Measurements from ENCODE around the gene SNURF.

Gene SNURF

GRCh38 chr15:24962880-24963279 is 8.1 kb downstream of the SNURF start:
- TF ChIP-seq ISL1 (CRISPR knock-in tag; IDR thresholded peaks at IDR 0.05): no peak
- TF ChIP-seq SNAI2 (CRISPR knock-in tag; IDR thresholded peaks at IDR 0.05): no peak
- no peak for TF ChIP-seq ZC3H10 (CRISPR knock-in tag; IDR thresholded peaks at IDR 0.05)
- TF ChIP-seq ZFP3 (CRISPR knock-in tag; IDR thresholded peaks at IDR 0.05): no peak
- TF ChIP-seq CSRNP3 (CRISPR knock-in tag; IDR thresholded peaks at IDR 0.05): no peak
- no peak for TF ChIP-seq ZFP30 (CRISPR knock-in tag; IDR thresholded peaks at IDR 0.05)
- no peak for ATAC-seq

- TF ChIP-seq GLIS3 (CRISPR knock-in tag; IDR thresholded peaks at IDR 0.05) (no peak), ZC3H10 (CRISPR knock-in tag; IDR thresholded peaks at IDR 0.05) (no peak), CSRNP3 (CRISPR knock-in tag; IDR thresholded peaks at IDR 0.05) (no peak), CREB5 (CRISPR knock-in tag; IDR thresholded peaks at IDR 0.05; ENCODE audit: low read depth) (no peak), ZNF70 (CRISPR knock-in tag; IDR thresholded peaks at IDR 0.05) (no peak), ZFP3 (CRISPR knock-in tag; IDR thresholded peaks at IDR 0.05) (no peak), OSR1 (CRISPR knock-in tag; IDR thresholded peaks at IDR 0.05) (no peak), RARB (CRISPR knock-in tag; IDR thresholded peaks at IDR 0.05) (no peak), POU6F1 (CRISPR knock-in tag; IDR thresholded peaks at IDR 0.05; ENCODE audit: borderline replicate concordance, low read depth) (no peak), TCF4 (CRISPR knock-in tag; IDR thresholded peaks at IDR 0.05; ENCODE audit: borderline replicate concordance) (no peak), ARNTL (CRISPR knock-in tag; IDR thresholded peaks at IDR 0.05; ENCODE audit: borderline replicate concordance, low read depth) (no peak), TOX (CRISPR knock-in tag; IDR thresholded peaks at IDR 0.05; ENCODE audit: borderline replicate concordance) (no peak), TSHZ2 (CRISPR knock-in tag; IDR thresholded peaks at IDR 0.05) (no peak), ZNF565 (CRISPR knock-in tag; conservative IDR thresholded peaks at IDR 0.05; ENCODE audit: low read depth) (no peak), ESRRG (CRISPR knock-in tag; IDR thresholded peaks at IDR 0.05) (no peak), BACH2 (CRISPR knock-in tag; IDR thresholded peaks at IDR 0.05; ENCODE audit: borderline replicate concordance) (no peak), CSDC2 (CRISPR knock-in tag; IDR thresholded peaks at IDR 0.05) (no peak), ZFP30 (CRISPR knock-in tag; IDR thresholded peaks at IDR 0.05) (no peak), PATZ1 (CRISPR knock-in tag; IDR thresholded peaks at IDR 0.05; ENCODE audit: borderline replicate concordance) (no peak)
- no peak for ATAC-seq
Observed at GRCh38 chr15:24966364-24967103, 11.7 kb downstream of the SNURF start.
